OCI-LY1 (cell line): Measurements from ENCODE around the gene NXPE2.

ENCODE experiments used
- H2AFZ ChIP-seq: fragments of 200-600 bp; sonication (generic), shearing (Covaris generic); 2 replicates; pipeline ENCODE4 v1.6.0; 2014; ENCODE audit warnings: antibody characterized with exemption, mild to moderate bottlenecking, low read length
- H3F3A ChIP-seq: fragments of 200-600 bp; sonication (generic), shearing (Covaris generic); 2 replicates; pipeline ENCODE4 v1.6.0; 2014; ENCODE audit warnings: mild to moderate bottlenecking, antibody characterized with exemption, low read length, moderate library complexity; ENCODE audit not compliant: insufficient read depth
- H3K27ac ChIP-seq: fragments of 200-600 bp; sonication (generic); 2 replicates; pipeline ENCODE4 v1.5.1; 2014; ENCODE audit warnings: low read length, mixed run types, mild to moderate bottlenecking, low read depth; ENCODE audit not compliant: poor library complexity, severe bottlenecking
- H3K27me3 ChIP-seq: fragments of 200-600 bp; sonication (generic); 2 replicates; pipeline ENCODE4 v1.6.0; 2014; ENCODE audit warnings: antibody characterized with exemption, mild to moderate bottlenecking, low read length, moderate library complexity; ENCODE audit not compliant: insufficient read depth
- H3K36me3 ChIP-seq: fragments of 200-600 bp; sonication (generic); 2 replicates; pipeline ENCODE4 v1.6.1; 2014; ENCODE audit warnings: mild to moderate bottlenecking, antibody characterized with exemption, low read length, moderate library complexity, mixed read lengths; ENCODE audit not compliant: insufficient read depth
- H3K4me1 ChIP-seq: fragments of 200-600 bp; sonication (generic); 2 replicates; pipeline ENCODE4 v1.5.1; 2014; ENCODE audit warnings: mild to moderate bottlenecking, low read length, moderate library complexity; ENCODE audit not compliant: insufficient read depth, severe bottlenecking
- H3K4me2 ChIP-seq: fragments of 200-600 bp; sonication (generic), shearing (Covaris generic); 2 replicates; pipeline ENCODE4 v1.6.1; 2014; ENCODE audit warnings: low read length
- H3K4me3 ChIP-seq: fragments of 200-600 bp; sonication (generic); 2 replicates; pipeline ENCODE4 v1.5.1; 2014; ENCODE audit warnings: low read length, low read depth, mild to moderate bottlenecking, mixed read lengths; ENCODE audit not compliant: poor library complexity, severe bottlenecking
- H3K79me2 ChIP-seq: fragments of 200-600 bp; shearing (Covaris generic); 2 replicates; pipeline ENCODE4 v1.6.1; 2016; ENCODE audit warnings: mixed run types, low read length, mixed read lengths; ENCODE audit not compliant: insufficient read depth
- H3K9ac ChIP-seq: fragments of 200-600 bp; sonication (generic), shearing (Covaris generic); 2 replicates; pipeline ENCODE4 v1.6.1; 2014; ENCODE audit warnings: mild to moderate bottlenecking, low read length, mixed read lengths
- H3K9me2 ChIP-seq: fragments of 200-600 bp; sonication (generic), shearing (Covaris generic); 2 replicates; pipeline ENCODE4 v1.6.1; 2014; ENCODE audit warnings: low read depth, mild to moderate bottlenecking, low read length, mixed read lengths
- H3K9me3 ChIP-seq: fragments of 200-600 bp; shearing (Covaris generic); 2 replicates; pipeline ENCODE4 v1.6.1; 2014; ENCODE audit warnings: low read length, mixed read lengths
- H4K20me1 ChIP-seq: fragments of 200-600 bp; sonication (generic), shearing (Covaris generic); 2 replicates; pipeline ENCODE4 v1.6.0; 2016; ENCODE audit warnings: mild to moderate bottlenecking, low read length; ENCODE audit not compliant: insufficient read depth
- EZH2 ChIP-seq: fragments of 200-600 bp; sonication (generic), shearing (Covaris generic); IDR thresholded peaks from 2 replicates; pipeline ENCODE4 v1.8.0; 2017; ENCODE audit warnings: borderline replicate concordance, mixed run types, mild to moderate bottlenecking, antibody characterized with exemption, low read length, moderate library complexity, mixed read lengths
- TF ChIP-seq, protein P1 (sequence below): fragments of 200-600 bp; sonication (generic), shearing (Covaris generic); IDR thresholded peaks from 2 replicates; pipeline ENCODE4 v1.5.1; 2017; ENCODE audit warnings: mild to moderate bottlenecking, antibody characterized with exemption, low read length, moderate library complexity, mixed read lengths

The NXPE2 gene

DNA sequence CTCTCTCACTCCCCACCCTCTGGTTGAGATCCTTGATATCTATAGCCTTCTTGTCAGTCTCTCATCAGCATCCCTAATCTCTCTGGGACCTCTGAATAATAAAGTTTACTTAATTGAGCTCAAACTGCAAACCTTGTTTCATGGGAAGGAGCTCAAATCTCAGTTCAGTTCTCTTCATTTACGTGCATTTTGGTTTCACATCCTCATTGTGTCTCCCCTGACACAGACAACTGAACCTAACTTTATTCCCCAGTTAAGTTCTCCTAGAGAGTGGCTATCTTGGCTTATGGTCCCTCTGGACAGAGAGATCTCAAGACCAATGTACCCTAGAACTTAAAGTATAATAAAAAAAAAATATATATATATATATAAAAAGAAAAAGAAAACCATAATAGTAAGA, 47.3 kb downstream of the NXPE2 start:
- H3K27ac ChIP-seq: no peak overlapping the region
- H3K4me3 ChIP-seq: no peak overlapping the region
- no peaks in the 10 kb centered on the region for H3K9me3 ChIP-seq
- H4K20me1 ChIP-seq: no peaks in the 10 kb centered on the region
- H3K79me2 ChIP-seq: no peaks in the 10 kb centered on the region
- no peak for TF ChIP-seq EZH2
- TF ChIP-seq, protein P1, sequence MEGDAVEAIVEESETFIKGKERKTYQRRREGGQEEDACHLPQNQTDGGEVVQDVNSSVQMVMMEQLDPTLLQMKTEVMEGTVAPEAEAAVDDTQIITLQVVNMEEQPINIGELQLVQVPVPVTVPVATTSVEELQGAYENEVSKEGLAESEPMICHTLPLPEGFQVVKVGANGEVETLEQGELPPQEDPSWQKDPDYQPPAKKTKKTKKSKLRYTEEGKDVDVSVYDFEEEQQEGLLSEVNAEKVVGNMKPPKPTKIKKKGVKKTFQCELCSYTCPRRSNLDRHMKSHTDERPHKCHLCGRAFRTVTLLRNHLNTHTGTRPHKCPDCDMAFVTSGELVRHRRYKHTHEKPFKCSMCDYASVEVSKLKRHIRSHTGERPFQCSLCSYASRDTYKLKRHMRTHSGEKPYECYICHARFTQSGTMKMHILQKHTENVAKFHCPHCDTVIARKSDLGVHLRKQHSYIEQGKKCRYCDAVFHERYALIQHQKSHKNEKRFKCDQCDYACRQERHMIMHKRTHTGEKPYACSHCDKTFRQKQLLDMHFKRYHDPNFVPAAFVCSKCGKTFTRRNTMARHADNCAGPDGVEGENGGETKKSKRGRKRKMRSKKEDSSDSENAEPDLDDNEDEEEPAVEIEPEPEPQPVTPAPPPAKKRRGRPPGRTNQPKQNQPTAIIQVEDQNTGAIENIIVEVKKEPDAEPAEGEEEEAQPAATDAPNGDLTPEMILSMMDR: no peak
- no peaks in the 10 kb centered on the region for H3K9me2 ChIP-seq
- H3F3A ChIP-seq: no peaks in the 10 kb centered on the region
- no peak overlapping the region for H3K4me2 ChIP-seq
- no peak overlapping the region for H3K9ac ChIP-seq
- H3K36me3 ChIP-seq: no peaks in the 10 kb centered on the region
- no peaks in the 10 kb centered on the region for H3K27me3 ChIP-seq
- H3K4me1 ChIP-seq: no peaks in the 10 kb centered on the region
- H2AFZ ChIP-seq: no peak overlapping the region

DNA sequence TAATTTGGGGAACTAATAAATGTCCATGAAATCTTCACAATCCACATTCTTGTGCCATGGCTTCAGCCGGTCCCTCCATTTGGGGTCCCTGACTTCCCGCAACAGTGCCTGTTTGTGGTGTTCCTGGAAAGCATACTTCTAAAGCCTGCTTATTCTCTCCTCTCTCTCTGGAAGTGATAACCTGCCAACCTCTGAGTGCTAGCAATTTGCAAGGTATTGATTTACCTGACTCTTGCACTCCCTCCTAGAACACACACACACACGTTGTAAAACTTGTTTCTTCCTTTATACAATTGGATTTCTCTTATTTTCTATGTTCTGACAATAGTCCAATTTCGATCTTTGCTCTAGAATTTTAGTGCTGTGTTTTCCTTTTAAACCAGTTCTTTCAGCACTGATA, 58.5 kb downstream of the NXPE2 start:
- H3K4me1 ChIP-seq: no peaks in the 10 kb centered on the region
- no peaks in the 10 kb centered on the region for H3F3A ChIP-seq
- no peak overlapping the region for H3K9ac ChIP-seq
- no peaks in the 10 kb centered on the region for H3K79me2 ChIP-seq
- no peaks in the 10 kb centered on the region for H3K27me3 ChIP-seq
- H3K9me2 ChIP-seq: no peaks in the 10 kb centered on the region
- H3K9me3 ChIP-seq: no peaks in the 10 kb centered on the region
- no peak overlapping the region for H3K4me3 ChIP-seq
- H3K27ac ChIP-seq: no peak overlapping the region
- H2AFZ ChIP-seq: no peak overlapping the region
- H3K36me3 ChIP-seq: no peaks in the 10 kb centered on the region
- H4K20me1 ChIP-seq: no peaks in the 10 kb centered on the region
- no peak overlapping the region for H3K4me2 ChIP-seq
- TF ChIP-seq, protein P1: no peak
- TF ChIP-seq EZH2: no peak

GRCh38 chr11:114738954-114739353, 60.6 kb downstream of the NXPE2 start:
- Histone ChIP-seq H3K4me2 (no peak overlapping the region), H3K79me2 (no peaks in the 10 kb centered on the region), H3K36me3 (no peaks in the 10 kb centered on the region), H3K27ac (no peak overlapping the region), H3K9me3 (no peaks in the 10 kb centered on the region), H3F3A (no peaks in the 10 kb centered on the region), H3K9ac (no peak overlapping the region), H3K4me1 (no peaks in the 10 kb centered on the region), H3K27me3 (no peaks in the 10 kb centered on the region), H3K9me2 (no peaks in the 10 kb centered on the region), H3K4me3 (no peak overlapping the region), H2AFZ (no peak overlapping the region), H4K20me1 (no peaks in the 10 kb centered on the region)
- TF ChIP-seq, protein P1: peak; percentile 56
- TF ChIP-seq EZH2: no peak
